GM21360 (cell line): ENCODE data around the gene FOSB.
A peak's percentile ranks its signal among the peaks of the same experiment; 100 is the strongest.
"Not testable (repeated sequence)": the region's sequence is repeated elsewhere in the genome, so short reads cannot be mapped to it uniquely, and the experiment has no call there.

Source experiments
- ATAC-seq: cut with Tn5 transposase; IDR thresholded peaks from one replicate; pipeline ENCODE4 v1.9.1; 2021; ENCODE audit warnings: mild to moderate bottlenecking, moderate library complexity; ENCODE audit not compliant: unreplicated experiment

The FOSB gene

GRCh38 chr19:45467456-45468158 lies at the start of gene FOSB:
Gene FOSB (plus strand): TSS chr19:45467996. CDS start chr19:45468587, 591 bp downstream.
- ATAC-seq, result peak; percentile 33

- ATAC-seq, result no peak
Measured at GRCh38 chr19:45418802-45419201, 49.0 kb upstream of the FOSB start.

GRCh38 chr19:45419396-45419795 lies 48.4 kb upstream of the FOSB start:
- no peak for ATAC-seq

- no peak for ATAC-seq
Measured at GRCh38 chr19:45419895-45420294, 47.9 kb upstream of the FOSB start.

- no peak for ATAC-seq
Measured at GRCh38 chr19:45420356-45420755, 47.4 kb upstream of the FOSB start.

- ATAC-seq, result no peak
Measured at GRCh38 chr19:45420871-45421270, 46.9 kb upstream of the FOSB start.

- no peak for ATAC-seq
Measured at GRCh38 chr19:45421947-45422498, 45.8 kb upstream of the FOSB start.

GRCh38 chr19:45423033-45423588 lies 44.7 kb upstream of the FOSB start:
- ATAC-seq, result peak; percentile 4

- peak; percentile 56 for ATAC-seq
Measured at GRCh38 chr19:45423589-45424190, 44.1 kb upstream of the FOSB start, which contains the start of gene ERCC1. Gene ERCC1 (minus strand): TSS chr19:45423917. CDS start chr19:45423374, 543 bp downstream.

GRCh38 chr19:45424191-45425058 lies 43.4 kb upstream of the FOSB start:
- ATAC-seq, result no peak

GRCh38 chr19:45428384-45429231 lies 39.2 kb upstream of the FOSB start:
- no peak for ATAC-seq

- not testable (repeated sequence) for ATAC-seq
Measured at GRCh38 chr19:45429896-45430295, 37.9 kb upstream of the FOSB start.

- not testable (repeated sequence) for ATAC-seq
Measured at GRCh38 chr19:45431008-45431407, 36.8 kb upstream of the FOSB start.

GRCh38 chr19:45432543-45432942 lies 35.3 kb upstream of the FOSB start:
- not testable (repeated sequence) for ATAC-seq

GRCh38 chr19:45437328-45437727 lies 30.5 kb upstream of the FOSB start:
- ATAC-seq, result no peak

GRCh38 chr19:45439190-45439568 lies 28.6 kb upstream of the FOSB start:
- no peak for ATAC-seq

GRCh38 chr19:45439569-45440258 lies 28.1 kb upstream of the FOSB start:
- ATAC-seq, result peak; percentile 43

GRCh38 chr19:45440259-45440638 lies 27.5 kb upstream of the FOSB start:
- ATAC-seq, result no peak

- ATAC-seq, result no peak
Measured at GRCh38 chr19:45440873-45441654, 26.7 kb upstream of the FOSB start.
